Mucosa of stomach (tissue), 1 donor: ENCODE results near the gene THRB.

Source experiments
- H3K27me3 ChIP-seq: one replicate; pipeline ENCODE4 v1.7.0; 2013; ENCODE audit warnings: mild to moderate bottlenecking, low read length; ENCODE audit not compliant: control insufficient read depth, insufficient read depth
- H3K36me3 ChIP-seq: one replicate; pipeline ENCODE4 v1.7.0; 2013; ENCODE audit warnings: low read length; ENCODE audit not compliant: control insufficient read depth, insufficient read depth
- H3K4me1 ChIP-seq: one replicate; pipeline ENCODE4 v1.7.0; 2013; ENCODE audit warnings: mild to moderate bottlenecking, low read length; ENCODE audit not compliant: control insufficient read depth, insufficient read depth
- H3K4me3 ChIP-seq: one replicate; pipeline ENCODE4 v1.7.0; 2013; ENCODE audit warnings: low read length
- H3K9ac ChIP-seq: one replicate; pipeline ENCODE4 v1.7.0; 2013; ENCODE audit warnings: mild to moderate bottlenecking, low read length, moderate library complexity
- H3K9me3 ChIP-seq: one replicate; pipeline ENCODE4 v1.7.0; 2013; ENCODE audit warnings: mild to moderate bottlenecking, low read length, moderate library complexity; ENCODE audit not compliant: control insufficient read depth
- donor health status: Pancreatic carcinoma.

THRB gene

GRCh38 chr3:24480497-24480896 lies 14.2 kb downstream of the THRB start:
- Histone ChIP-seq H3K4me1 (no peaks in the 10 kb centered on the region), H3K9me3 (no peaks in the 10 kb centered on the region), H3K4me3 (no peak overlapping the region), H3K9ac (no peak overlapping the region), H3K36me3 (no peaks in the 10 kb centered on the region), H3K27me3 (no peaks in the 10 kb centered on the region)

GRCh38 chr3:24479816-24480215 lies 14.8 kb downstream of the THRB start:
- no peak overlapping the region for H3K4me3 ChIP-seq
- H3K4me1 ChIP-seq: no peaks in the 10 kb centered on the region
- H3K27me3 ChIP-seq: no peaks in the 10 kb centered on the region
- no peaks in the 10 kb centered on the region for H3K36me3 ChIP-seq
- H3K9me3 ChIP-seq: no peaks in the 10 kb centered on the region
- no peak overlapping the region for H3K9ac ChIP-seq

GRCh38 chr3:24476871-24477656 lies 17.6 kb downstream of the THRB start:
- Histone ChIP-seq H3K9ac (no peak overlapping the region), H3K27me3 (no peaks in the 10 kb centered on the region), H3K9me3 (no peaks in the 10 kb centered on the region), H3K4me3 (no peak overlapping the region), H3K4me1 (no peaks in the 10 kb centered on the region), H3K36me3 (no peaks in the 10 kb centered on the region)

GRCh38 chr3:24475925-24476324 lies 18.7 kb downstream of the THRB start:
- Histone ChIP-seq H3K9ac (no peak overlapping the region), H3K27me3 (no peaks in the 10 kb centered on the region), H3K4me3 (no peak overlapping the region), H3K36me3 (no peaks in the 10 kb centered on the region), H3K4me1 (no peaks in the 10 kb centered on the region), H3K9me3 (no peaks in the 10 kb centered on the region)

- H3K36me3 ChIP-seq: no peaks in the 10 kb centered on the region
- H3K4me1 ChIP-seq: no peaks in the 10 kb centered on the region
- no peaks in the 10 kb centered on the region for H3K9me3 ChIP-seq
- H3K4me3 ChIP-seq: no peak overlapping the region
- H3K27me3 ChIP-seq: no peaks in the 10 kb centered on the region
- no peak overlapping the region for H3K9ac ChIP-seq
These were observed 19.8 kb downstream of the THRB start for GRCh38 chr3:24474862-24475261.

GRCh38 chr3:24472358-24472757 lies 22.3 kb downstream of the THRB start:
- no peaks in the 10 kb centered on the region for H3K27me3 ChIP-seq

GRCh38 chr3:24471486-24471885 lies 23.2 kb downstream of the THRB start:
- no peaks in the 10 kb centered on the region for H3K9me3 ChIP-seq
- no peaks in the 10 kb centered on the region for H3K27me3 ChIP-seq
- H3K36me3 ChIP-seq: no peaks in the 10 kb centered on the region
- H3K4me3 ChIP-seq: no peak overlapping the region
- no peaks in the 10 kb centered on the region for H3K4me1 ChIP-seq
- no peak overlapping the region for H3K9ac ChIP-seq

More at GRCh38 chr3:24472358-24472757, 22.3 kb downstream of the THRB start:
- H3K4me3 ChIP-seq: no peak overlapping the region
- no peaks in the 10 kb centered on the region for H3K9me3 ChIP-seq
- no peaks in the 10 kb centered on the region for H3K36me3 ChIP-seq
- H3K9ac ChIP-seq: no peak overlapping the region
- no peaks in the 10 kb centered on the region for H3K4me1 ChIP-seq

GRCh38 chr3:24470277-24470676 lies 24.4 kb downstream of the THRB start:
- H3K36me3 ChIP-seq: no peaks in the 10 kb centered on the region
- H3K27me3 ChIP-seq: no peaks in the 10 kb centered on the region
- H3K4me1 ChIP-seq: no peaks in the 10 kb centered on the region
- H3K9me3 ChIP-seq: no peaks in the 10 kb centered on the region
- H3K4me3 ChIP-seq: no peak overlapping the region
- H3K9ac ChIP-seq: no peak overlapping the region

GRCh38 chr3:24464389-24464788 lies 30.3 kb downstream of the THRB start:
- no peaks in the 10 kb centered on the region for H3K36me3 ChIP-seq
- no peaks in the 10 kb centered on the region for H3K27me3 ChIP-seq
- H3K9ac ChIP-seq: no peak overlapping the region
- H3K4me1 ChIP-seq: peaks cover 8% of the 10 kb centered on the region
- H3K4me3 ChIP-seq: no peak overlapping the region
- no peaks in the 10 kb centered on the region for H3K9me3 ChIP-seq

- Histone ChIP-seq H3K27me3 (no peaks in the 10 kb centered on the region), H3K4me3 (no peak overlapping the region), H3K4me1 (peaks cover 8% of the 10 kb centered on the region), H3K9ac (no peak overlapping the region), H3K9me3 (no peaks in the 10 kb centered on the region), H3K36me3 (no peaks in the 10 kb centered on the region)
These were observed 31.9 kb downstream of the THRB start for GRCh38 chr3:24462737-24463136.

GRCh38 chr3:24460974-24461373 lies 33.7 kb downstream of the THRB start:
- no peaks in the 10 kb centered on the region for H3K36me3 ChIP-seq
- H3K4me1 ChIP-seq: peaks cover 8% of the 10 kb centered on the region
- no peak overlapping the region for H3K9ac ChIP-seq
- H3K27me3 ChIP-seq: no peaks in the 10 kb centered on the region
- H3K9me3 ChIP-seq: no peaks in the 10 kb centered on the region
- no peak overlapping the region for H3K4me3 ChIP-seq

- H3K4me1 ChIP-seq: peaks cover 14% of the 10 kb centered on the region
- no peak overlapping the region for H3K4me3 ChIP-seq
- H3K27me3 ChIP-seq: no peaks in the 10 kb centered on the region
- no peaks in the 10 kb centered on the region for H3K9me3 ChIP-seq
- H3K9ac ChIP-seq: no peak overlapping the region
- H3K36me3 ChIP-seq: no peaks in the 10 kb centered on the region
These were observed 36.9 kb downstream of the THRB start for GRCh38 chr3:24457719-24458118.

- Histone ChIP-seq H3K36me3 (no peaks in the 10 kb centered on the region), H3K4me1 (peaks cover 14% of the 10 kb centered on the region), H3K9ac (no peak overlapping the region), H3K9me3 (no peaks in the 10 kb centered on the region), H3K27me3 (no peaks in the 10 kb centered on the region), H3K4me3 (no peak overlapping the region)
These were observed 39.8 kb downstream of the THRB start for GRCh38 chr3:24454856-24455255.
